ENCODE data around the gene ROR1. TPM values are rescaled to one million over a fixed set of nuclear protein-coding genes. Genes with fewer than 3 reads are reported as not detected.
"Not testable (repeated sequence)": the region's sequence is repeated elsewhere in the genome, so short reads cannot be mapped to it uniquely, and the experiment has no call there.

Gene ROR1
- total RNA-seq, 1 donor from 2014 or later, result 131 TPM

GRCh38 chr1:63784489-63785390 lies 10.9 kb downstream of the ROR1 start:
- H3K9me3 Mint-ChIP-seq (ENCODE audit: low read depth), result no peaks in the 10 kb centered on the region
- H3K36me3 Mint-ChIP-seq (ENCODE audit: low read depth), result peaks cover 15% of the 10 kb centered on the region
- no peak overlapping the region for H3K4me3 Mint-ChIP-seq (ENCODE audit: unreplicated experiment)
- no peak for DNase-seq (ENCODE audit: low spot score)
- H3K27ac Mint-ChIP-seq (ENCODE audit: unreplicated experiment), result peak overlapping the region; percentile 55
- TF ChIP-seq, protein P1, sequence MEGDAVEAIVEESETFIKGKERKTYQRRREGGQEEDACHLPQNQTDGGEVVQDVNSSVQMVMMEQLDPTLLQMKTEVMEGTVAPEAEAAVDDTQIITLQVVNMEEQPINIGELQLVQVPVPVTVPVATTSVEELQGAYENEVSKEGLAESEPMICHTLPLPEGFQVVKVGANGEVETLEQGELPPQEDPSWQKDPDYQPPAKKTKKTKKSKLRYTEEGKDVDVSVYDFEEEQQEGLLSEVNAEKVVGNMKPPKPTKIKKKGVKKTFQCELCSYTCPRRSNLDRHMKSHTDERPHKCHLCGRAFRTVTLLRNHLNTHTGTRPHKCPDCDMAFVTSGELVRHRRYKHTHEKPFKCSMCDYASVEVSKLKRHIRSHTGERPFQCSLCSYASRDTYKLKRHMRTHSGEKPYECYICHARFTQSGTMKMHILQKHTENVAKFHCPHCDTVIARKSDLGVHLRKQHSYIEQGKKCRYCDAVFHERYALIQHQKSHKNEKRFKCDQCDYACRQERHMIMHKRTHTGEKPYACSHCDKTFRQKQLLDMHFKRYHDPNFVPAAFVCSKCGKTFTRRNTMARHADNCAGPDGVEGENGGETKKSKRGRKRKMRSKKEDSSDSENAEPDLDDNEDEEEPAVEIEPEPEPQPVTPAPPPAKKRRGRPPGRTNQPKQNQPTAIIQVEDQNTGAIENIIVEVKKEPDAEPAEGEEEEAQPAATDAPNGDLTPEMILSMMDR (IDR thresholded peaks at IDR 0.05), result no peak
- no peaks in the 10 kb centered on the region for H3K27me3 Mint-ChIP-seq (ENCODE audit: low read depth)
- H3K4me1 Mint-ChIP-seq (ENCODE audit: low read depth), result peaks cover 90% of the 10 kb centered on the region

- H3K4me1 Mint-ChIP-seq (ENCODE audit: low read depth), result peaks cover 88% of the 10 kb centered on the region
- H3K9me3 Mint-ChIP-seq (ENCODE audit: low read depth); H3K4me3 Mint-ChIP-seq (ENCODE audit: unreplicated experiment); H3K27me3 Mint-ChIP-seq (ENCODE audit: low read depth); DNase-seq (ENCODE audit: low spot score); H3K27ac Mint-ChIP-seq (ENCODE audit: unreplicated experiment): not testable (repeated sequence)
- H3K36me3 Mint-ChIP-seq (ENCODE audit: low read depth), result peaks cover 20% of the 10 kb centered on the region
These were observed 13.5 kb downstream of the ROR1 start for GRCh38 chr1:63787270-63787669.

DNA sequence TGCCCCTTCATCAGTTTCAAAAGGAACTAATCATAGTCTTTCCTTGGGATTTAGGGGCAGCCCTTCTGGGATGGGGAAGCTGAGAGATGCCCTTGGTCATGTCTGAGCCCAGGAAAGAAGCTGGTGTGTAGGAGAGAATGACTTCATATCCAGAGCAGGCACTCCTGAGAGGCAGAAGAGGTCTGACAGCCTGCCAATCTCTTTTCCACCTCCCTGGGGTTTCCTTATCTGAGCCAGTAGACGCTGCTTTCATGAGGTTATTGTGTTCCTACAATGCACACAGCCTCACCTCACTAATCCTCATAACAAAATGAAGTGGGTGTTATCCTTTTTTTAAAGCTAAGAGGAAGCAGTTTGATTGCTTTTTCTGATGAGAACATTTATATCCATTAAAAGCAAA lies 14.1 kb downstream of the ROR1 start:
- H3K27me3 Mint-ChIP-seq (ENCODE audit: low read depth), result no peaks in the 10 kb centered on the region
- DNase-seq (ENCODE audit: low spot score), result no peak
- H3K4me1 Mint-ChIP-seq (ENCODE audit: low read depth), result peaks cover 88% of the 10 kb centered on the region
- H3K27ac Mint-ChIP-seq (ENCODE audit: unreplicated experiment), result no peak overlapping the region
- no peak overlapping the region for H3K4me3 Mint-ChIP-seq (ENCODE audit: unreplicated experiment)
- TF ChIP-seq, protein P1 (IDR thresholded peaks at IDR 0.05), result no peak
- H3K9me3 Mint-ChIP-seq (ENCODE audit: low read depth), result no peaks in the 10 kb centered on the region
- H3K36me3 Mint-ChIP-seq (ENCODE audit: low read depth), result peaks cover 18% of the 10 kb centered on the region

- Mint-ChIP-seq H3K36me3 (ENCODE audit: low read depth) (peaks cover 19% of the 10 kb centered on the region), H3K4me1 (ENCODE audit: low read depth) (peaks cover 86% of the 10 kb centered on the region), H3K4me3 (ENCODE audit: unreplicated experiment) (no peak overlapping the region), H3K27me3 (ENCODE audit: low read depth) (no peaks in the 10 kb centered on the region), H3K27ac (ENCODE audit: unreplicated experiment) (no peak overlapping the region), H3K9me3 (ENCODE audit: low read depth) (no peaks in the 10 kb centered on the region)
- no peak for DNase-seq (ENCODE audit: low spot score)
- TF ChIP-seq, protein P1 (IDR thresholded peaks at IDR 0.05), result no peak
These were observed 16.2 kb downstream of the ROR1 start for GRCh38 chr1:63789856-63790605.

GRCh38 chr1:63790989-63791388 lies 17.2 kb downstream of the ROR1 start:
- Mint-ChIP-seq H3K36me3 (ENCODE audit: low read depth) (peaks cover 19% of the 10 kb centered on the region), H3K4me3 (ENCODE audit: unreplicated experiment) (no peak overlapping the region), H3K27me3 (ENCODE audit: low read depth) (no peaks in the 10 kb centered on the region), H3K27ac (ENCODE audit: unreplicated experiment) (peak overlapping the region; percentile 79), H3K9me3 (ENCODE audit: low read depth) (no peaks in the 10 kb centered on the region), H3K4me1 (ENCODE audit: low read depth) (peaks cover 88% of the 10 kb centered on the region)
- TF ChIP-seq, protein P1 (IDR thresholded peaks at IDR 0.05), result no peak
- no peak for DNase-seq (ENCODE audit: low spot score)
